Limb (tissue), 2 donors: ENCODE data around the gene MRPL23.

Source experiments
- DNase-seq, 2 donors: peaks; one replicate each; pipeline ENCODE4 v3.0.0-alpha.2; 2016; ENCODE audit errors: extremely low spot score in 2 of 2

MRPL23 gene

GRCh38 chr11:1920909-1921573 is 26.1 kb upstream of the MRPL23 start:
- peak in 1 of 2 donors; percentile 60 for DNase-seq

DNA sequence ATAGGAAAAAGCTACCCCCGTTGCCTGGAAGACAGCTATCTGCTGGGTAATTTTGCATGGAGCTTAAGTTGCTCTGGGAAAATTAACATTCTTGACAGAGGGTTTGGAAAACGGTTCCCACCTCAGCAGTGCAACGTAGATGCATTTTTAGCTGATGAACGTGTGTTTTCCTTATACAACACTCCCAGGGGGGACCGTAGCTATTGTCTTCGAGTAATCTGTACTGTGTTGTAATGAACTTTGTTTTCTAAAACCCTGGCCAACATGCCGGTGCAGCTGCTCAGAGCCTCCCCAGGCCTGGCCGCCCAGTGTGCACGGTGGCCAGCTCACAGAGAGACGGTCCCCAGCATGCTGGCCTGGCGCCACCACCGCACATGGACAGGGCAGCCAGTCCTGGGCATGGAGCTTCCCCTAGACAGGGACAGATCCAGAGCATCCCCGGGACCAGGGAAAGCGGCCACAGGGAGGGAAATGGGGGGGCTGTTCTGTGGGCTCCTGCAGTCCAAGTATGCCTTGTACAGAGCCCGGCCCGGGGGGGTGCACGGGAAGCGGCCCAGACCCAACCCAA is 25.5 kb upstream of the MRPL23 start:
- DNase-seq: peak; percentile 69 to 84

- peak in 1 of 2 donors; percentile 29 for DNase-seq
Measured at GRCh38 chr11:1922481-1923081, 24.6 kb upstream of the MRPL23 start.

GRCh38 chr11:1923201-1923956 is 23.8 kb upstream of the MRPL23 start:
- DNase-seq: no peak

DNA sequence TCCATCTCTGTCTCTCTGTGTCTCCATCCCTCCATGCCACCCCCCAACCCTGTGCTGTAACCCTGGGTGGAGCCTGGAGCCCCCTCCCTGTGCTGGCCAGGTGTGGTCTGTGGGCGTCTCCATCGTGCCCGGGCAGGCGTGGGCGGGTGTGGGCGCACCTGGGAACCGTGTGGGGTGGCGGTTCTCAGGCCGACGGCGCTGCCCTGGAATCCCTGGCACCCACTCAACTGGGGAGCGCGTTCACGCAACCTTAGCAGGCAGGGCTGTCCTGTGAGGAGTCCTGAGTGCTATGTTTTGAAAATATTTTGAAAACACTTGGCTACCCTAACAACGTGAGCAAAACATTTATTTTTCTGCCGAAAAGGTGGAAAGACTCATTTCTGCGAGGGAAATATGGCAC is 23.0 kb upstream of the MRPL23 start:
- DNase-seq: peak in 1 of 2 donors; percentile 45

DNA sequence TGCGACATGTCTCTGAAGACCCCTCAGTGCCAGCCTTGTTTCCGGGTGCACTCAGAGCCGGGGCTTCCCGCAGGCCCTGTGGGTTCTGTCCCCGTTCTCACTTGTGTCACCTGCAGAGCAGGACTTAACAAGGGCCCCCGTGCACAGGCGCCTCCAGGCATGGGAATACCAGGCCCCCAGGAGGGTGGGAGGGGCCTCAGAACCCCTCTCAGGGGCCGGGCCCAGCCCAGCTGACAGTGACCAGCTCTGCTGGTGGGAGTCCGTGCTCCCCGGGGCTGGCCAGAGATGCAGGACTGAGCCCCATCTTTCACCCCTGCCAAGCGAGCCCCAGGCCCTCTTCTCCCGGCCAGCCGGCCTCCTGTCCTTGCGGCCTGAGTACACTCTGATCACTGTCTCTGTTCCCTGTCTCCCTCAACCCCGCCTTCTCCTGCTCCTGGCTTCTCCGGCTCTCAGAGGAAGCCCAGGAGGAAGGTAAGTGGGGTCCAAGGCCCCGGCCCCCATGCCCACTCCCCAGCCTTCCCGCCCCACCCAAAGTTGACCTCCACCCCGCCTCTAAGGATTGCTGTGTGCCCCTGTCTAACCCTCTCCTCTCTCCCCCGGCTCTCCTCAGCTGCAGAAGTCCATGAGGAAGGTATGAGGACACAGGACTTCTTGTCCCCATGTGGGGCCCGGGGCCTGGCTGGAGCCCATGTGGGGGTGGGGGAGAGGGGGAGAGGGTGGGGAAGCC is 22.3 kb upstream of the MRPL23 start:
- peak in 1 of 2 donors; percentile 30 for DNase-seq

- no peak for DNase-seq
Measured at GRCh38 chr11:1925373-1926155, 21.6 kb upstream of the MRPL23 start.

DNA sequence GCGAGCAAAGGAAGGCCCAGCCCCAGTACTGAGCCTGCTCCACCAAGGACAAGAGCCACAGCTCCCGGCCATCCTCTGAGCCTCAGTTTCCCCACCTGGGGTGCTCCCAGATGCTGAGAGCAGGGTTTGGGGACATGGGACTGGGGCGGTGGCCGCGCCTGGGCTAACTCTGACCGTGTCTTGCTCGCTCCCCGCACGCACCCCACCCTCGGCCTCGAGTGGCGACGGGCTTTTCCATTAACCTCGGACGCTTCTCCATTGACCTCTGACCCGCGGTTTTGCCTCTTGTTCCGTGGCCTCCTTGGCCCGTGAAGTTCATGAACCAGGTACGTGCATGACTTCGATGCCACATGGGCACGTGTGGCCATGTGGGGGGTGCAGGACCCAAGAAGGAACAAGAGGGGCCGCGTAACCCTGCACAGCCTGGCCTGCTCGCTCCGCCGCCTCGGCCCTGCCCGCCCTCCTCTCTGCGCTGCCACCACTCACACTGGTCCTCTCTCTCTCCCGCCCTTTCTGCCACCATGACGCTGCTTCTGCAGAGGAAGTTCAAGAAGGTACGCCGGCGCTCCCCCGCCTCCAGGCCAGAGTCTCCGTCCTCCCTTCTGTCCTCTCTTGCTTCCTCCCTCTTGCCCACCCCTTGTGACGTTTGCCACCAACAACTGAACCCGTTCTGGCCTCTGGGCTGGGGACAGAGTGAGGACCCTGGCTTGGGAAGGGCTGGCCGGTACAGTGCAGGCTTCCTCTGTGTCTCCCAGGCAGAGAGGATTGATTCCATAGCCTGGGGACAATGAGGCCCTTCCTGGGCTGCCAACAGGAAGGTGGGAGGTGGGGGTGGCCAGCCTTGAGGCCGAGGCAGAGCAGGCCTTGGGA is 20.7 kb upstream of the MRPL23 start:
- peak in 1 of 2 donors; percentile 31 for DNase-seq

- DNase-seq: peak in 1 of 2 donors; percentile 62
Measured at GRCh38 chr11:1927026-1927847, 19.9 kb upstream of the MRPL23 start.

GRCh38 chr11:1927848-1928469 is 19.2 kb upstream of the MRPL23 start:
- no peak for DNase-seq

DNA sequence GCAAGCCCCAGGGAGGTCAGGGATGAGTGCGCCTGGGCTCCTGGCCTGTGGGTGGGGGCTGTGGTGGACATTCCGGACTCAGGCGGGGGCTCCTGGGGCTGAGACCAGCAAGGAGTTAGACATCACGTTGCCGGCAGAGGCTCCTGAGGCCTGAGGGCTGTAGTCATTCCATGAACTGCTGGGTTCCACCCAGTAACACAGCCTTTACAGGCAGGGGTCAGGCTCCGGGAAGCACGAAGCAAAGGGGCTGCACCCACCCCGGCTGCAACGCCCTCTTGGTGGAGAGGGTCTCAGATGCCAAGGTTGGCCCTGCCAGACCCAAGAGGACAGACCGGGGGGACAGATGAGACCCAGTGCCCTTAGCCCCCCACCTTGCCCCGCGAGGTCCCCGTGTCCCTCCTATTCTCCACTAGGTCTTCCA is 18.7 kb upstream of the MRPL23 start:
- DNase-seq: peak in 1 of 2 donors; percentile 34

- DNase-seq: no peak
Measured at GRCh38 chr11:1928891-1929541, 18.1 kb upstream of the MRPL23 start.

GRCh38 chr11:1929621-1930461 is 17.3 kb upstream of the MRPL23 start:
- no peak for DNase-seq

- no peak for DNase-seq
Measured at GRCh38 chr11:1930462-1930830, 16.7 kb upstream of the MRPL23 start.

DNA sequence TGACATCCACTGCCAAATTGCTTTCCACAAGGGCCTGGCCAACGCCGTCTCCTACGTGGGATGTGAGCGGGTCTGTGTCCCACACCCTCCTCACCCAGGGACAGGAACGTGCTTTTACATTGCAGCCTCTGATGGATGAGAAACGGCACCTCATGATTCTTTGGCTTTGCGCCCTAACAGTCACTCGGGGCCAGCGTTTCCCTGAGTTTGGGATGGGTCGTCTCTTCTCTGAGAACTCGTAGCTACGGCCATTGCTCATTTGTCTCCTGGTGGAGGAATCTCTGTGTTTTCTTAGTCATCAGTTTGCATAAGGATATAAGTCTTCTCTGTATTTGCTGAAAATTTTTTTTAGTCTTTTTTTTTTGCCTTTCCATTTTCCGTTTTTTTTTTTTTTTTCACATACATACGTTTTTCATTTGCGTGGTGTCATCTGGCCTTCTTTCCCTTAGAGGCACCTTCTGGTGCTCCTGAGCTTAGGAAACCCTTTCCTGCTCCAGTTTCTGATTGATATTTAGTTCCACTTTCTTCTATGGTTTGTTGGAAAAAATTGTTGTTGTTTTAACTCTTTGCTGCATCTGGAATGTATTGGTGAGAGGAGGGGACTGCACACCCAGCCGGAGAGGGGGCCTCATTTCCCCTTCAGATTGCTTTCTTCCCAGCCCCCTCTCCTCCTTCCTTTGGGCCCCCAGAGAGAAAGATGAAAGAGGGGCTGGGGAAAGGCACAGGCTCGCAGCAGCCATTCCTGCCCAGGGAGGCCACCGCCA is 15.6 kb upstream of the MRPL23 start:
- peak; percentile 71 to 78 for DNase-seq

- no peak for DNase-seq
Measured at GRCh38 chr11:1932105-1932480, 15.0 kb upstream of the MRPL23 start.
